GM12878 (cell line): Measurements from ENCODE around the gene THRB. TPM values are rescaled to one million over a fixed set of nuclear protein-coding genes. Genes with fewer than 3 reads are reported as not detected.

Experiments used
- ATAC-seq: fragments of 200-7000 bp; cut with Tn5 transposase; 3 replicates; pipeline ENCODE4 v1.9.1; 2020; ENCODE audit warnings: mild to moderate bottlenecking, moderate library complexity
- BruUV-seq: library from RNA; stranded (reverse); fragments of 400-500 nt; replicated peaks from 2 replicates; lab custom pipeline; 2021; lab: Mats Ljungman, UMichigan
- CTCF ChIA-PET: fragments of 300-600 bp; sonication (Branson Sonifier 250); formaldehyde crosslinking; extraction: SDS; loops from one replicate; lab custom pipeline; 2021; ENCODE audit warnings: inconsistent platforms; lab: Yijun Ruan, JAX
- POLR2A ChIA-PET: fragments of 350-600 bp; formaldehyde crosslinking; extraction: SDS; loops from one replicate; lab custom pipeline; 2021; ENCODE audit warnings: inconsistent platforms; lab: Charles Lee
- RAD21 ChIA-PET: fragments of 300-600 bp; sonication (Branson Sonifier 250); formaldehyde crosslinking; loops from one replicate; lab custom pipeline; 2023; ENCODE audit warnings: antibody characterized with exemption; ENCODE audit not compliant: unreplicated experiment; lab: Charles Lee
- SMC1A ChIA-PET: fragments of 300-600 bp; sonication (Branson Sonifier 250); formaldehyde crosslinking; loops from one replicate; lab custom pipeline; 2023; ENCODE audit not compliant: unreplicated experiment, uncharacterized antibody; lab: Charles Lee
- DNase-seq: peaks from one replicate; pipeline ENCODE4 v3.0.0-alpha.2; 2011; ENCODE audit warnings: low read depth, low spot score
- FAIRE-seq: peaks from 3 replicates; lab custom pipeline; 2011; peaks lifted over from hg19 to GRCh38; lab: Jason Lieb, UNC
- H2AFZ ChIP-seq: 2 replicates; pipeline ENCODE4 v1.6.0; 2011; ENCODE audit warnings: low read depth, low read length, control low read depth; ENCODE audit not compliant: control insufficient read depth
- H3K27ac ChIP-seq: 2 replicates; pipeline ENCODE4 v1.5.1; 2011; ENCODE audit warnings: control low read depth; ENCODE audit not compliant: control insufficient read depth, insufficient read depth
- H3K27me3 ChIP-seq, 2 experiments: replicated peaks in 1 of 2; 2 replicates each; pipeline versions ENCODE4 v1.6.0 to v1.6.1; 2011; ENCODE audit warnings: low read length in 1 of 2; ENCODE audit not compliant: control insufficient read depth in 2 of 2, insufficient read depth in 2 of 2
- H3K36me3 ChIP-seq, 2 experiments: 2 replicates each; pipeline ENCODE4 v1.5.1; 2011; ENCODE audit warnings: low read length in 1 of 2; ENCODE audit not compliant: control insufficient read depth in 2 of 2, insufficient read depth in 2 of 2
- H3K4me1 ChIP-seq: 2 replicates; pipeline ENCODE4 v1.6.1; 2011; ENCODE audit warnings: mild to moderate bottlenecking, low read length, moderate library complexity, mixed read lengths; ENCODE audit not compliant: control insufficient read depth, insufficient read depth
- H3K4me2 ChIP-seq: 2 replicates; pipeline ENCODE4 v1.6.0; 2011; ENCODE audit warnings: control low read depth; ENCODE audit not compliant: control insufficient read depth, insufficient read depth
- H3K4me3 ChIP-seq: fragments of 200-600 bp; sonication (generic); 2 replicates; pipeline ENCODE4 v1.5.1; 2016
- H3K79me2 ChIP-seq: 2 replicates; pipeline ENCODE4 v1.6.0; 2011; ENCODE audit warnings: low read length; ENCODE audit not compliant: control insufficient read depth, insufficient read depth
- H3K9ac ChIP-seq: 2 replicates; pipeline ENCODE4 v1.8.0; 2011; ENCODE audit warnings: low read length, control low read depth, mixed read lengths; ENCODE audit not compliant: control insufficient read depth, insufficient read depth
- H3K9me3 ChIP-seq: replicated peaks from 3 replicates; pipeline ENCODE4 v1.5.1; 2011; ENCODE audit warnings: mild to moderate bottlenecking, low read length; ENCODE audit not compliant: control insufficient read depth, insufficient read depth
- H4K20me1 ChIP-seq: 2 replicates; pipeline ENCODE4 v1.6.0; 2011; ENCODE audit not compliant: control insufficient read depth, insufficient read depth
- BCL11A ChIP-seq: IDR thresholded peaks from 2 replicates; pipeline ENCODE4 v1.6.1; 2011; ENCODE audit warnings: low read depth, low read length
- BRCA1 ChIP-seq: IDR thresholded peaks from 2 replicates; pipeline ENCODE4 v1.6.1; 2011; ENCODE audit warnings: low read depth, low read length, improper control_type of control experiment
- CEBPB ChIP-seq, 2 experiments: fragments of 150-350 bp in 1 of 2; IDR thresholded peaks; 2 replicates each; pipeline ENCODE4 v1.6.1; 2012 to 2014; ENCODE audit warnings: low read depth in 2 of 2, low read length in 2 of 2, borderline replicate concordance in 1 of 2, inconsistent platforms in 1 of 2
- HDAC2 ChIP-seq: fragments of 200-600 bp; sonication (generic); IDR thresholded peaks from 2 replicates; pipeline ENCODE4 v1.6.1; 2017
- HDAC6 ChIP-seq: fragments of 200-600 bp; sonication (generic); IDR thresholded peaks from one replicate; pipeline ENCODE4 v1.8.0; 2017; ENCODE audit warnings: antibody characterized with exemption; ENCODE audit not compliant: unreplicated experiment
- MEF2B ChIP-seq: fragments of 450-650 bp; IDR thresholded peaks from 2 replicates; pipeline ENCODE4 v1.6.1; 2018; ENCODE audit warnings: mild to moderate bottlenecking, moderate library complexity; ENCODE audit not compliant: partially characterized antibody, poor library complexity, severe bottlenecking
- NR2C2 ChIP-seq: IDR thresholded peaks from 2 replicates; pipeline ENCODE4 v1.6.1; 2011; ENCODE audit warnings: borderline replicate concordance, low read depth; ENCODE audit not compliant: control insufficient read depth, insufficient read length
- SMAD1 ChIP-seq: fragments of 450-650 bp; IDR thresholded peaks from 2 replicates; pipeline ENCODE4 v1.6.1; 2018; ENCODE audit warnings: mild to moderate bottlenecking, low read depth; ENCODE audit not compliant: partially characterized antibody
- WGBS: methylation state at CpG from one replicate; pipeline ENCODE4 v1.1.6; 2016; ENCODE audit warnings: low lambda C conversion rate; ENCODE audit not compliant: insufficient replicate concordance, insufficient coverage; ENCODE audit errors: missing lambda C conversion rate; 5-methylcytosine and 5-hydroxymethylcytosine counted together
- in situ Hi-C: fragments of 300-500 bp; cut with MboI; formaldehyde crosslinking; loops from 9 replicates; pipeline ENCODE4 v1.14.3; 2018; ENCODE audit warnings: mixed read lengths
- intact Hi-C: fragments of 100-400 bp; cut with micrococcal nuclease; formaldehyde crosslinking; loops from one replicate; pipeline ENCODE4 v1.14.2; 2022; ENCODE audit not compliant: unreplicated experiment
- polyA plus RNA-seq, 11 experiments: library from polyadenylated mRNA; depleted of rRNA in 4 of 11; unstranded in 6 of 11; stranded (reverse) in 5 of 11; fragments of >200 nt; fragmentation: Nextera tagmentation in 4 of 11; fragmentation: Illumina TruSeq in 1 of 11; extraction: Ambion mirVana in 4 of 11; extraction: Trizol in 1 of 11; gene quantifications; 1 replicate in 1 of 11; 2 replicates in 10 of 11; pipeline versions ENCODE4 v1.2.1 to v1.2.3, GENCODE V29; 2011 to 2016; ENCODE audit warnings: inconsistent platforms in 2 of 11, missing spikeins in 2 of 11, low read depth in 1 of 11
- total RNA-seq, 4 experiments: library from RNA; depleted of rRNA in 3 of 4; stranded (reverse); fragments of >200 nt in 3 of 4; fragmentation: Illumina TruSeq in 1 of 4; extraction: Trizol in 1 of 4; gene quantifications; 2 replicates each; pipeline versions ENCODE4 v1.2.1 to v1.2.3, GENCODE V29; 2013 to 2021
- TF ChIP-seq, protein P1 (sequence below): fragments of 450-650 bp; formaldehyde crosslinking; IDR thresholded peaks from 2 replicates; pipeline ENCODE4 v1.5.0; 2022; ENCODE audit warnings: mild to moderate bottlenecking, missing genetic modification characterization
- TF ChIP-seq, protein P2 (sequence below): IDR thresholded peaks from 2 replicates; pipeline ENCODE4 v1.6.1; 2012; ENCODE audit warnings: low read depth, low read length, improper control_type of control experiment
- TF ChIP-seq, protein P3 (sequence below): fragments of 450-650 bp; IDR thresholded peaks from 2 replicates; pipeline ENCODE4 v1.6.1; 2017; ENCODE audit warnings: mild to moderate bottlenecking

THRB gene
- total and polyA plus RNA-seq, 10 of the 15 experiments (the other 5 are each of a cell fraction or from before 2014, with no cell fraction given) = 0.05 TPM; not detected in 9

DNA sequence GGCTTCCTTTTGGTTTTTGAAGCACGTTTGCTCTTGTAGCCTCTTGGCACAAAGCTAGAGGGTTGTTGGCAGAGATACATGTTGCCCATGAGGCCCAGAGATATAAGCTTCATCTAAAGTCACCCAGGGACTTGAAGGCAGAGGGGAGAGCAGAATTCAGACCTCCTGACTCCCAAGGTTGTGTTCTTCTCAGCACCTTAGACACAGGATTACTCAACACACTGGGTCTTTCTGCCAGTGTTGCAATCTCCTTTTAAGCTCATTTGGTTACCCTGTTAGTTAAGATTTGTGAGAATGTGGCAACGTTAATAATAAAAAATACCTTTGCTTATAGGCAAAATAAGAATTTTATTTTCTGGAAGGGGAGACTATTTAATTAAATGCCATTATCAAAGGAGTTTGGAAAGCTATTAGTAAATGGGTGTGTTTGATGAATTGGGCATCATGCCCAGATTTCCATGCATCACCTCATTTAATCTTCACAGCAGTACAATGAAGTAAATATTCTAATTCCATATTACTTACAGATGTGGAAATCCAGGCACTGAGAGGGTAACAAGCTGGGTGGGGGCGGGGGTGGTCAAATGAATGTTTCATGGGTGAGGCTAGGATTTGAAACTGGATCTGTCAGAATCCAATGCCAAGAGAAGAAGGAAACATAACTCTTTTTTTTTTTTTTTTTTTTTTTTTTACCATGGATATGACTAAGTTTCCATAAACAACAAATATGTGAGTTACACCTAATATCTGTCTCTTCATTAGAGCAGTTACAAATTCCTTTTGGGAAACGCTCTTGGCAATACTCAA lies 366.2 kb downstream of the THRB start:
- CTCF ChIA-PET = no interaction called here
- no peak for FAIRE-seq
- H3K4me2 ChIP-seq = no peak overlapping the region

DNA sequence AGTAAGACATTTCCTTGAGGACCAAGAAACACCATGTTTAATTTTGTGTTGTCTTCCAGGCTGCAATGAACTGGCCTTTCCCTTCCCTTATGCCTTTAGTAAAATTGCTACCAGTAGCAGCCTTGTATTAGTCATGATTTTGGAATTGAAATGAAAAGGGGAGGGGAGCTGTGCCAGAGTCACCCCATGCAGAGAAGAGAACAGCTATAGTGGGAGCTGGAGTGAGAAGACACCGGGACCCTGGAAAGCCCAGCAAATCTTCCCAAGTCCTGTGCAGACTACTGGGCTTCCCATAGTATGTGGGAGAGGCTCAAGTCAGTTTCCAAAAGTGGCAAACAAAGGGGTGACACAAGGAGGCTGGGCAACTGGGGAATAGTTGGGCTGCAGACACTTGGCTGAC lies 371.1 kb downstream of the THRB start:
- H3K27ac ChIP-seq = no peak overlapping the region
- H3K4me1 ChIP-seq = no peaks in the 10 kb centered on the region
- in situ Hi-C loops (no loop called here), intact Hi-C loops (no loop called here)
- DNase-seq = no peak
- no peak overlapping the region for H3K9ac ChIP-seq
- WGBS = 0% methylated on average over 1 of the region's 1 CpG
- H3K4me2 ChIP-seq = no peak overlapping the region
- ChIA-PET SMC1A (no interaction called here), RAD21 (no interaction called here), POLR2A (no interaction called here), CTCF (no interaction called here)
- BruUV-seq = no TSS peak
- no peak for ATAC-seq
- H4K20me1 ChIP-seq = no peaks in the 10 kb centered on the region
- no peaks in the 10 kb centered on the region for H3K27me3 ChIP-seq
- no peak for FAIRE-seq
- no peak overlapping the region for H2AFZ ChIP-seq
- H3K4me3 ChIP-seq = no peak overlapping the region
- TF ChIP-seq SMAD1 (no peak), CEBPB (IDR thresholded peaks at IDR 0.05; ENCODE audit: borderline replicate concordance in 1 of 2, low read depth in 2 of 2, low read length in 2 of 2) (no peak), BCL11A (no peak), BRCA1 (no peak), MEF2B (no peak), HDAC2 (no peak), HDAC6 (no peak)
- TF ChIP-seq, protein P1, sequence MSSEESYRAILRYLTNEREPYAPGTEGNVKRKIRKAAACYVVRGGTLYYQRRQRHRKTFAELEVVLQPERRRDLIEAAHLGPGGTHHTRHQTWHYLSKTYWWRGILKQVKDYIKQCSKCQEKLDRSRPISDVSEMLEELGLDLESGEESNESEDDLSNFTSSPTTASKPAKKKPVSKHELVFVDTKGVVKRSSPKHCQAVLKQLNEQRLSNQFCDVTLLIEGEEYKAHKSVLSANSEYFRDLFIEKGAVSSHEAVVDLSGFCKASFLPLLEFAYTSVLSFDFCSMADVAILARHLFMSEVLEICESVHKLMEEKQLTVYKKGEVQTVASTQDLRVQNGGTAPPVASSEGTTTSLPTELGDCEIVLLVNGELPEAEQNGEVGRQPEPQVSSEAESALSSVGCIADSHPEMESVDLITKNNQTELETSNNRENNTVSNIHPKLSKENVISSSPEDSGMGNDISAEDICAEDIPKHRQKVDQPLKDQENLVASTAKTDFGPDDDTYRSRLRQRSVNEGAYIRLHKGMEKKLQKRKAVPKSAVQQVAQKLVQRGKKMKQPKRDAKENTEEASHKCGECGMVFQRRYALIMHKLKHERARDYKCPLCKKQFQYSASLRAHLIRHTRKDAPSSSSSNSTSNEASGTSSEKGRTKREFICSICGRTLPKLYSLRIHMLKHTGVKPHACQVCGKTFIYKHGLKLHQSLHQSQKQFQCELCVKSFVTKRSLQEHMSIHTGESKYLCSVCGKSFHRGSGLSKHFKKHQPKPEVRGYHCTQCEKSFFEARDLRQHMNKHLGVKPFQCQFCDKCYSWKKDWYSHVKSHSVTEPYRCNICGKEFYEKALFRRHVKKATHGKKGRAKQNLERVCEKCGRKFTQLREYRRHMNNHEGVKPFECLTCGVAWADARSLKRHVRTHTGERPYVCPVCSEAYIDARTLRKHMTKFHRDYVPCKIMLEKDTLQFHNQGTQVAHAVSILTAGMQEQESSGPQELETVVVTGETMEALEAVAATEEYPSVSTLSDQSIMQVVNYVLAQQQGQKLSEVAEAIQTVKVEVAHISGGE = no peak
- TF ChIP-seq, protein P2, sequence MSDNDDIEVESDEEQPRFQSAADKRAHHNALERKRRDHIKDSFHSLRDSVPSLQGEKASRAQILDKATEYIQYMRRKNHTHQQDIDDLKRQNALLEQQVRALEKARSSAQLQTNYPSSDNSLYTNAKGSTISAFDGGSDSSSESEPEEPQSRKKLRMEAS = no peak
- TF ChIP-seq, protein P3, sequence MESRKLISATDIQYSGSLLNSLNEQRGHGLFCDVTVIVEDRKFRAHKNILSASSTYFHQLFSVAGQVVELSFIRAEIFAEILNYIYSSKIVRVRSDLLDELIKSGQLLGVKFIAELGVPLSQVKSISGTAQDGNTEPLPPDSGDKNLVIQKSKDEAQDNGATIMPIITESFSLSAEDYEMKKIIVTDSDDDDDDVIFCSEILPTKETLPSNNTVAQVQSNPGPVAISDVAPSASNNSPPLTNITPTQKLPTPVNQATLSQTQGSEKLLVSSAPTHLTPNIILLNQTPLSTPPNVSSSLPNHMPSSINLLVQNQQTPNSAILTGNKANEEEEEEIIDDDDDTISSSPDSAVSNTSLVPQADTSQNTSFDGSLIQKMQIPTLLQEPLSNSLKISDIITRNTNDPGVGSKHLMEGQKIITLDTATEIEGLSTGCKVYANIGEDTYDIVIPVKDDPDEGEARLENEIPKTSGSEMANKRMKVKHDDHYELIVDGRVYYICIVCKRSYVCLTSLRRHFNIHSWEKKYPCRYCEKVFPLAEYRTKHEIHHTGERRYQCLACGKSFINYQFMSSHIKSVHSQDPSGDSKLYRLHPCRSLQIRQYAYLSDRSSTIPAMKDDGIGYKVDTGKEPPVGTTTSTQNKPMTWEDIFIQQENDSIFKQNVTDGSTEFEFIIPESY = no peak
- H3K36me3 ChIP-seq = no peaks in the 10 kb centered on the region
- no peaks in the 10 kb centered on the region for H3K79me2 ChIP-seq
- H3K9me3 ChIP-seq = no peaks in the 10 kb centered on the region

More for the DNA sequence above, 366.2 kb downstream of the THRB start:
- H3K4me1 ChIP-seq = no peaks in the 10 kb centered on the region
- ATAC-seq (no peak), DNase-seq (no peak)
- H2AFZ ChIP-seq = no peak overlapping the region
- H3K9ac ChIP-seq = no peak overlapping the region
- no peaks in the 10 kb centered on the region for H3K36me3 ChIP-seq
- ChIA-PET RAD21 (no interaction called here), SMC1A (interaction anchor here (1.2 to 1.3 kb wide), 2 partner anchors 8 to 11 kb away, joined by 3 read pairs; no protein-coding TSS in a partner anchor), POLR2A (no interaction called here)
- WGBS = 14% methylated on average over 4 of the region's 4 CpGs
- H3K27me3 ChIP-seq = no peaks in the 10 kb centered on the region
- BruUV-seq = no TSS peak
- in situ Hi-C loops (no loop called here), intact Hi-C loops (no loop called here)
- no peaks in the 10 kb centered on the region for H3K9me3 ChIP-seq
- no peak overlapping the region for H3K4me3 ChIP-seq
- no peak overlapping the region for H3K27ac ChIP-seq
- H3K79me2 ChIP-seq = no peaks in the 10 kb centered on the region
- H4K20me1 ChIP-seq = no peaks in the 10 kb centered on the region
- TF ChIP-seq NR2C2 = no peak
